T-cell (primary cell): ENCODE results near the gene ALPK3. TPM values are rescaled to one million over a fixed set of nuclear protein-coding genes. Genes with fewer than 3 reads are reported as not detected.

Experiments
- ATAC-seq, 4 experiments: fragments of 200-7000 bp in 3 of 4; fragments of 150-1000 bp in 1 of 4; cut with Tn5 transposase; replicated peaks in 1 of 4; 1 replicate in 3 of 4; 2 replicates in 1 of 4; pipeline ENCODE4 v1.10.0; 2021; ENCODE audit warnings: moderate library complexity in 3 of 4, mild to moderate bottlenecking in 2 of 4, moderate number of reproducible peaks in 1 of 4
- CTCF ChIA-PET, 2 donors: fragments of 300-600 bp; sonication (Branson Sonifier 250); formaldehyde crosslinking; loops; one replicate each; lab custom pipeline; 2022; ENCODE audit warnings: antibody characterized with exemption in 2 of 2; lab: Charles Lee
- POLR2A ChIA-PET, 2 donors: fragments of 300-600 bp; sonication (Branson Sonifier 250); formaldehyde crosslinking; loops; one replicate each; lab custom pipeline; 2022; ENCODE audit warnings: antibody characterized with exemption in 2 of 2; lab: Charles Lee
- DNase-seq, 35 experiments: peaks; one replicate each; pipeline versions ENCODE4 v3.0.0 to v3.0.0-alpha.2; 2013 to 2023
- H3K27ac ChIP-seq: one replicate; pipeline ENCODE4 v1.5.1; 2013; ENCODE audit warnings: low read length
- H3K27me3 ChIP-seq, 2 experiments: replicated peaks in 1 of 2; 1 replicate in 1 of 2; 2 replicates in 1 of 2; pipeline versions ENCODE4 v1.6.1 to v1.7.0; 2013; ENCODE audit warnings: low read length in 1 of 2, mixed read lengths in 1 of 2; ENCODE audit not compliant: control insufficient read depth in 2 of 2, insufficient read depth in 2 of 2; ENCODE audit errors: extremely low read depth in 1 of 2
- H3K36me3 ChIP-seq, 2 donors: 1 replicate in 1 of 2; 2 replicates in 1 of 2; pipeline versions ENCODE4 v1.6.1 to v1.7.0; 2013; ENCODE audit warnings: low read length in 1 of 2; ENCODE audit not compliant: control insufficient read depth in 2 of 2, insufficient read depth in 1 of 2; ENCODE audit errors: extremely low read depth in 1 of 2
- H3K4me1 ChIP-seq, 2 experiments: 1 replicate in 1 of 2; 2 replicates in 1 of 2; pipeline versions ENCODE4 v1.6.1 to v1.7.0; 2013; ENCODE audit warnings: low read length in 2 of 2, mixed read lengths in 1 of 2; ENCODE audit not compliant: insufficient read depth in 2 of 2, control insufficient read depth in 1 of 2; ENCODE audit errors: extremely low read depth in 1 of 2
- H3K4me3 ChIP-seq, 2 donors: 1 replicate in 1 of 2; 2 replicates in 1 of 2; pipeline versions ENCODE4 v1.5.1 to v1.7.0; 2013; ENCODE audit warnings: mild to moderate bottlenecking in 2 of 2, low read length in 1 of 2, moderate library complexity in 1 of 2; ENCODE audit not compliant: control insufficient read depth in 1 of 2; ENCODE audit errors: extremely low read depth in 1 of 2
- H3K9me3 ChIP-seq: 2 replicates; pipeline ENCODE4 v1.7.0; 2013
- H3K27ac Mint-ChIP-seq, 2 donors: one replicate each; pipeline ENCODE4 v1.8.0; 2020 to 2021; ENCODE audit warnings: mild to moderate bottlenecking in 2 of 2, mixed read lengths in 2 of 2
- H3K27me3 Mint-ChIP-seq, 2 donors: one replicate each; pipeline ENCODE4 v1.8.0; 2021 to 2022; ENCODE audit warnings: mixed read lengths in 2 of 2
- H3K36me3 Mint-ChIP-seq: one replicate; pipeline ENCODE4 v1.8.0; 2021; ENCODE audit warnings: mixed read lengths
- H3K4me1 Mint-ChIP-seq, 3 donors: one replicate each; pipeline ENCODE4 v1.8.0; 2020 to 2022; ENCODE audit warnings: mixed read lengths in 3 of 3, mild to moderate bottlenecking in 1 of 3
- H3K4me3 Mint-ChIP-seq, 3 donors: one replicate each; pipeline ENCODE4 v1.8.0; 2020 to 2022; ENCODE audit warnings: mild to moderate bottlenecking in 3 of 3, mixed read lengths in 3 of 3, moderate library complexity in 3 of 3
- H3K9me3 Mint-ChIP-seq, 3 donors: one replicate each; pipeline ENCODE4 v1.8.0; 2020 to 2022; ENCODE audit warnings: mixed read lengths in 3 of 3
- WGBS: methylation state at CpG from one replicate; pipeline ENCODE4 v1.1.5; 2013; ENCODE audit warnings: missing lambda C conversion rate; ENCODE audit not compliant: insufficient coverage; 5-methylcytosine and 5-hydroxymethylcytosine counted together
- total RNA-seq, 35 experiments: library from RNA in 6 of 35; stranded (reverse) in 6 of 35; fragments of 120-200 nt in 1 of 35; gene quantifications; one replicate each; pipeline versions ENCODE4 v1.2.1 to v1.2.4 and lab custom pipeline; 2013 to 2026

The ALPK3 gene
- total RNA-seq, 5 donors from 2014 or later (not counting 1 experiment from before 2014, with no cell fraction given), result 0.16 to 0.82 (median 0.22) TPM

- peaks cover 0 to 3% of the 10 kb centered on the region in 2 experiments for H3K27me3 ChIP-seq
- H3K9me3 Mint-ChIP-seq, result no peaks in the 10 kb centered on the region
- H3K4me3 ChIP-seq, result no peak overlapping the region
- no peak overlapping the region for H3K4me3 Mint-ChIP-seq
- no peaks in the 10 kb centered on the region for H3K27me3 Mint-ChIP-seq
- H3K9me3 ChIP-seq, result no peaks in the 10 kb centered on the region
- CTCF ChIA-PET, result no interaction called here
- no peak for ATAC-seq
- H3K27ac ChIP-seq, result no peak overlapping the region
- POLR2A ChIA-PET, result no interaction called here
- no CpG with 5 or more reads among the region's 3 CpGs for WGBS
- H3K36me3 ChIP-seq, result peaks cover 27 to 69% of the 10 kb centered on the region in 2 donors
- H3K36me3 Mint-ChIP-seq, result peaks cover 59% of the 10 kb centered on the region
- no peaks in the 10 kb centered on the region for H3K4me1 Mint-ChIP-seq
- no peak overlapping the region for H3K27ac Mint-ChIP-seq
- H3K4me1 ChIP-seq, result no peaks in the 10 kb centered on the region
- no peak for DNase-seq
These were observed 16.8 kb upstream of the ALPK3 start for GRCh38 chr15:84800365-84800806.

- Mint-ChIP-seq H3K9me3 (no peaks in the 10 kb centered on the region), H3K27ac (peak overlapping the region in 1 of 2 donors; percentile 1), H3K27me3 (no peaks in the 10 kb centered on the region), H3K4me1 (no peaks in the 10 kb centered on the region), H3K36me3 (peaks cover 40% of the 10 kb centered on the region), H3K4me3 (no peak overlapping the region)
- peaks cover 17 to 52% of the 10 kb centered on the region in 2 donors for H3K36me3 ChIP-seq
- no peaks in the 10 kb centered on the region for H3K9me3 ChIP-seq
- no peaks in the 10 kb centered on the region for H3K4me1 ChIP-seq
- POLR2A ChIA-PET, result interaction anchor here in 1 of 2 donors (0.6 kb wide), 1 partner anchor 216 kb away, joined by 4 read pairs; no protein-coding TSS in a partner anchor
- DNase-seq (no peak), ATAC-seq (no peak)
- CTCF ChIA-PET, result no interaction called here
- H3K4me3 ChIP-seq, result no peak overlapping the region
- no peaks in the 10 kb centered on the region for H3K27me3 ChIP-seq
- WGBS, result 100% methylated on average over 2 of the region's 4 CpGs
- no peak overlapping the region for H3K27ac ChIP-seq
These were observed 12.9 kb upstream of the ALPK3 start for GRCh38 chr15:84804005-84804900.

DNA sequence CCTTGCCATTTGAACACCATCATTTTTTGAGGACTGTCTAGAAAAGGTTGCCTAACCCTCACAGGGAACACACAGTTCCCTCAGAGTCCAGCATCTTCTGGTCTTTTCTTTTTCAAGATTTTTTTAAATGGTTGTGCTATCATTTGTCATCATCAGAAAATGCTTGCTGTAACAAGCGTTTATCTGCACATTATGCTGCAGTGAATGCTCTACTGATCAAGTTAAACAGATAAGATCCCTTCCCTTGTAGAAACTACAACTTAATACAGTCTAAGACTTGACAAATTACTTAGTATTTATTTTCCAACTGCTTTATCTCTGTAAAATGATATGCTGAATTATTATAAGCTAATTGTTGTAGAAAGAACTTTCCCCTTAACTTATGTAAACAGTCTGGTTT lies 11.9 kb upstream of the ALPK3 start:
- CTCF ChIA-PET, result no interaction called here
- ATAC-seq (no peak), DNase-seq (no peak)
- H3K4me3 ChIP-seq, result no peak overlapping the region
- H3K36me3 ChIP-seq, result peaks cover 13 to 42% of the 10 kb centered on the region in 2 donors
- POLR2A ChIA-PET, result no interaction called here
- no peaks in the 10 kb centered on the region for H3K27me3 ChIP-seq
- no peaks in the 10 kb centered on the region for H3K9me3 ChIP-seq
- peaks cover 32% of the 10 kb centered on the region for H3K36me3 Mint-ChIP-seq
- no peaks in the 10 kb centered on the region for H3K4me1 Mint-ChIP-seq
- no peak overlapping the region for H3K4me3 Mint-ChIP-seq
- H3K9me3 Mint-ChIP-seq, result no peaks in the 10 kb centered on the region
- WGBS, result no CpG with 5 or more reads among the region's 1 CpG
- H3K4me1 ChIP-seq, result no peaks in the 10 kb centered on the region
- H3K27ac Mint-ChIP-seq, result no peak overlapping the region
- H3K27ac ChIP-seq, result no peak overlapping the region
- no peaks in the 10 kb centered on the region for H3K27me3 Mint-ChIP-seq

- no peak for DNase-seq
- Mint-ChIP-seq H3K4me3 (no peak overlapping the region), H3K27ac (no peak overlapping the region), H3K36me3 (peaks cover 25% of the 10 kb centered on the region), H3K4me1 (no peaks in the 10 kb centered on the region), H3K27me3 (no peaks in the 10 kb centered on the region), H3K9me3 (no peaks in the 10 kb centered on the region)
- WGBS, result no CpG with 5 or more reads among the region's 3 CpGs
- peaks cover 3 to 23% of the 10 kb centered on the region in 2 donors for H3K36me3 ChIP-seq
- H3K4me1 ChIP-seq, result no peaks in the 10 kb centered on the region
- no peaks in the 10 kb centered on the region for H3K27me3 ChIP-seq
- no peak overlapping the region for H3K4me3 ChIP-seq
- no peak for ATAC-seq
- no peak overlapping the region for H3K27ac ChIP-seq
- ChIA-PET CTCF (no interaction called here), POLR2A (interaction anchor here in 1 of 2 donors (0.7 kb wide), 1 partner anchor 10 kb away, joined by 4 read pairs; no protein-coding TSS in a partner anchor)
- no peaks in the 10 kb centered on the region for H3K9me3 ChIP-seq
These were observed 9.9 kb upstream of the ALPK3 start for GRCh38 chr15:84807228-84807627.

GRCh38 chr15:84810073-84810840 lies 6.9 kb upstream of the ALPK3 start:
- no peaks in the 10 kb centered on the region for H3K36me3 ChIP-seq
- Mint-ChIP-seq H3K27ac (no peak overlapping the region), H3K4me1 (no peaks in the 10 kb centered on the region), H3K9me3 (no peaks in the 10 kb centered on the region), H3K36me3 (peaks cover 6% of the 10 kb centered on the region), H3K4me3 (no peak overlapping the region), H3K27me3 (peaks cover 0 to 3% of the 10 kb centered on the region in 2 donors)
- no peak overlapping the region for H3K27ac ChIP-seq
- DNase-seq, result no peak
- H3K4me3 ChIP-seq, result no peak overlapping the region
- ATAC-seq, result no peak
- H3K27me3 ChIP-seq, result no peaks in the 10 kb centered on the region
- no peaks in the 10 kb centered on the region for H3K9me3 ChIP-seq
- H3K4me1 ChIP-seq, result no peaks in the 10 kb centered on the region
- ChIA-PET POLR2A (no interaction called here), CTCF (no interaction called here)
- 93% methylated on average over 6 of the region's 7 CpGs for WGBS

DNA sequence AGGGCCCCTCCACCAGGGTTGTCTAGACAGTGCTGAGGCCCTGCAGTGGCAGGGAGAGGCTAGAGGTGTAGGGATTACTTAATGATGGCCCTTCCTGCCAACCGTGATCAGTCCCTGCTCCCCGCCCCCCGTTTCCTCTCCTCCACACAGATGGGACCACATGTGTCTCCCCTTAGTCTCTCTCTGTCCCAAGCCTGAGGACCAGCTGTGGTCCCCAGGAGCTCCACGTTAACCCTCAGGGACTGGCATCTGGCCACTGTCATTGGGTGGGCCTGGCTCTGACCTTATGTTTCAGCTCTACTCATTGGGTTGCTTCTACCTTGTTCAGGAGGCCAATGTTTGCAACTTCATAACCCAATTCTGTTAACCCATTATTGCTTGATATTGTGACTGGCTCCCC lies 6.0 kb upstream of the ALPK3 start:
- POLR2A ChIA-PET, result no interaction called here
- Histone ChIP-seq H3K9me3 (no peaks in the 10 kb centered on the region), H3K27me3 (peaks cover 0 to 7% of the 10 kb centered on the region in 2 experiments), H3K4me1 (no peaks in the 10 kb centered on the region), H3K27ac (no peak overlapping the region), H3K36me3 (no peaks in the 10 kb centered on the region), H3K4me3 (no peak overlapping the region)
- 86% methylated on average over 4 of the region's 4 CpGs for WGBS
- Mint-ChIP-seq H3K4me3 (no peak overlapping the region), H3K36me3 (peaks cover 6% of the 10 kb centered on the region), H3K4me1 (peaks cover 0 to 2% (median 0%) of the 10 kb centered on the region in 3 donors), H3K27ac (no peak overlapping the region), H3K27me3 (peaks cover 5 to 9% of the 10 kb centered on the region in 2 donors), H3K9me3 (no peaks in the 10 kb centered on the region)
- ATAC-seq (no peak), DNase-seq (no peak)
- CTCF ChIA-PET, result no interaction called here
